Measurements from ENCODE around the gene RNF32. TPM values are rescaled to one million over a fixed set of nuclear protein-coding genes. Genes with fewer than 3 reads are reported as not detected.

The RNF32 gene
- total RNA-seq, 1 donor from 2014 or later = 1.6 TPM

DNA sequence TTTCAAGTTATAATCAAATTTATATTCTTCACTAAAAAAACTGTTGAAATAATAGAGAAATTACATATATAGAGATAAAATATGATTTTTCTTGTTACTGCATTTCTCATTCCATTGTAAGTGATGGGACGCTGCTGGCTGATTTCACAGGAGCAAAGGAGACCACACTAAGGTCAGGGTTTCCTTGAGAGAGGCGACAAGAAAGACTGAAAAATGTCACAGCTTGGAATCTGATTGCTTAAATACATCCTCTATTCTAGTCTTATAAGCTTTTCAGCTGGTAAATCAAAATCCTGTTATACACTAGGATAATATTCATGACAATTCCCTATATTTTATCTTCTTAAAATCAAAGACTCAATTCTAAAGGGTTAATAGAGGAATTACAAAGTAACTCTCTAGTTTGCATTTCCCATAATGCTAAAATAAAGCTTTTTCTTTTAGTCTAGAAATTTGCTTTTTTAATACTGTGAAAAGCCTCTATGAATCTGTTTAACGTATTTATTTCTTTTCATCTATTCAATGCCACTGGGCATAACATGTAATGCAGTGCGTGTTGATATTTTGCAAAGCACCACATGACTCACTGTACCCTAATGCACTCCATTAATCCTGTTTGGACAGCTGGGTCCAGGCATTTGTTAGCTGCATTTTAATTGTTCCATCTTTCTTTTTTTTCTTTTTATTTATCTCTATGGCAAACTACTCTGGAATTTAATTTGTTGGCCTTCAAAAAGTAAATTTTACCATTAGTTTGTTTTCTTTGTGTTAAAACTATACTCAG, 81.7 kb downstream of the RNF32 start:
- H3K4me1 ChIP-seq (ENCODE audit: insufficient read depth, low read length) = no peaks in the 10 kb centered on the region
- FAIRE-seq (no peak), DNase-seq (ENCODE audit: low read depth) (peak; percentile 29)
- H4K20me1 ChIP-seq (ENCODE audit: insufficient read depth, low read length) = no peaks in the 10 kb centered on the region
- no peak overlapping the region for H2AFZ ChIP-seq (ENCODE audit: low read depth, low read length)
- no peaks in the 10 kb centered on the region for H3K27me3 ChIP-seq (ENCODE audit: insufficient read depth, low read length)
- peaks cover 1% of the 10 kb centered on the region for H3K9me3 Mint-ChIP-seq (ENCODE audit: unreplicated experiment)
- H3K27ac Mint-ChIP-seq (ENCODE audit: unreplicated experiment) = no peak overlapping the region
- H3K9ac ChIP-seq (ENCODE audit: low read length) = no peak overlapping the region
- no peaks in the 10 kb centered on the region for H3K79me2 ChIP-seq (ENCODE audit: insufficient read depth, low read length)
- no peaks in the 10 kb centered on the region for H3K27me3 Mint-ChIP-seq (ENCODE audit: low read depth, unreplicated experiment)
- no peak overlapping the region for H3K4me3 ChIP-seq (ENCODE audit: insufficient read depth, low read depth, low read length)
- H3K36me3 ChIP-seq (ENCODE audit: insufficient read depth, low read length) = no peaks in the 10 kb centered on the region
- no peak overlapping the region for H3K27ac ChIP-seq (ENCODE audit: low read depth, low read length)
- no peak for TF ChIP-seq EZH2 (IDR thresholded peaks at IDR 0.05; ENCODE audit: insufficient read depth, low read length)
- TF ChIP-seq, protein P1, sequence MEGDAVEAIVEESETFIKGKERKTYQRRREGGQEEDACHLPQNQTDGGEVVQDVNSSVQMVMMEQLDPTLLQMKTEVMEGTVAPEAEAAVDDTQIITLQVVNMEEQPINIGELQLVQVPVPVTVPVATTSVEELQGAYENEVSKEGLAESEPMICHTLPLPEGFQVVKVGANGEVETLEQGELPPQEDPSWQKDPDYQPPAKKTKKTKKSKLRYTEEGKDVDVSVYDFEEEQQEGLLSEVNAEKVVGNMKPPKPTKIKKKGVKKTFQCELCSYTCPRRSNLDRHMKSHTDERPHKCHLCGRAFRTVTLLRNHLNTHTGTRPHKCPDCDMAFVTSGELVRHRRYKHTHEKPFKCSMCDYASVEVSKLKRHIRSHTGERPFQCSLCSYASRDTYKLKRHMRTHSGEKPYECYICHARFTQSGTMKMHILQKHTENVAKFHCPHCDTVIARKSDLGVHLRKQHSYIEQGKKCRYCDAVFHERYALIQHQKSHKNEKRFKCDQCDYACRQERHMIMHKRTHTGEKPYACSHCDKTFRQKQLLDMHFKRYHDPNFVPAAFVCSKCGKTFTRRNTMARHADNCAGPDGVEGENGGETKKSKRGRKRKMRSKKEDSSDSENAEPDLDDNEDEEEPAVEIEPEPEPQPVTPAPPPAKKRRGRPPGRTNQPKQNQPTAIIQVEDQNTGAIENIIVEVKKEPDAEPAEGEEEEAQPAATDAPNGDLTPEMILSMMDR (IDR thresholded peaks at IDR 0.05; ENCODE audit: insufficient read depth, low read depth, low read length) = no peak
- H3K4me1 Mint-ChIP-seq (ENCODE audit: low read depth, unreplicated experiment) = no peaks in the 10 kb centered on the region
- H3K9me3 ChIP-seq (ENCODE audit: insufficient read depth, low read depth, low read length) = no peaks in the 10 kb centered on the region
- H3K4me3 Mint-ChIP-seq (ENCODE audit: unreplicated experiment) = no peak overlapping the region
- no peaks in the 10 kb centered on the region for H3K36me3 Mint-ChIP-seq (ENCODE audit: low read depth, unreplicated experiment)
- peak overlapping the region; percentile 2 for H3K4me2 ChIP-seq (ENCODE audit: low read length)

DNA sequence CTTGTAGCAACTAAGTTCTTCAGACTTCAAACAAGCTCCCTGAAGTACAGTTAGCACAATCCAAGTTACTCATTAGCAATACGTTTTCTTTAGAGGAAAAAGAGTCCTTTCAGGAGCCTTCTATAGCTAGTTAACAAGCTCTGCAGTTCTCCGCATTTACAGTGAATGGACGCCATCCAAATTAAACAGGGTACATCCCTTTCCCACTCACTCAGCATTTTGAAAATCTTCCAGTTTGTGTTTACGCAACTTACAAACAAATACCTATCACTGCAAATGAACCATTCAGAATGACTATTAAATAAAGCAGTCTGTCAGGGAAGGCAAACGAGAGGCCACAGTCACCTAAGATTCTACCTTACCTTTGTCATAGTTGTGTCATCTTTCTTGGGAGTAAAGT, 84.5 kb downstream of the RNF32 start:
- H3K27ac ChIP-seq (ENCODE audit: low read depth, low read length) = no peak overlapping the region
- peak; percentile 66 for DNase-seq (ENCODE audit: low read depth)
- peak overlapping the region; percentile 4 for H3K4me2 ChIP-seq (ENCODE audit: low read length)
- Mint-ChIP-seq H3K27me3 (ENCODE audit: low read depth, unreplicated experiment) (no peaks in the 10 kb centered on the region), H3K4me3 (ENCODE audit: unreplicated experiment) (no peak overlapping the region), H3K4me1 (ENCODE audit: low read depth, unreplicated experiment) (no peaks in the 10 kb centered on the region), H3K27ac (ENCODE audit: unreplicated experiment) (no peak overlapping the region), H3K9me3 (ENCODE audit: unreplicated experiment) (no peaks in the 10 kb centered on the region), H3K36me3 (ENCODE audit: low read depth, unreplicated experiment) (no peaks in the 10 kb centered on the region)
- no peaks in the 10 kb centered on the region for H4K20me1 ChIP-seq (ENCODE audit: insufficient read depth, low read length)
- TF ChIP-seq EZH2 (IDR thresholded peaks at IDR 0.05; ENCODE audit: insufficient read depth, low read length) = no peak
- TF ChIP-seq, protein P1 (IDR thresholded peaks at IDR 0.05; ENCODE audit: insufficient read depth, low read depth, low read length) = no peak
- no peaks in the 10 kb centered on the region for H3K9me3 ChIP-seq (ENCODE audit: insufficient read depth, low read depth, low read length)
- H3K4me1 ChIP-seq (ENCODE audit: insufficient read depth, low read length) = no peaks in the 10 kb centered on the region
- no peak overlapping the region for H2AFZ ChIP-seq (ENCODE audit: low read depth, low read length)
- no peak overlapping the region for H3K9ac ChIP-seq (ENCODE audit: low read length)
- H3K4me3 ChIP-seq (ENCODE audit: insufficient read depth, low read depth, low read length) = no peak overlapping the region
- H3K79me2 ChIP-seq (ENCODE audit: insufficient read depth, low read length) = no peaks in the 10 kb centered on the region
- no peak for FAIRE-seq
- no peaks in the 10 kb centered on the region for H3K27me3 ChIP-seq (ENCODE audit: insufficient read depth, low read length)
- H3K36me3 ChIP-seq (ENCODE audit: insufficient read depth, low read length) = no peaks in the 10 kb centered on the region

DNA sequence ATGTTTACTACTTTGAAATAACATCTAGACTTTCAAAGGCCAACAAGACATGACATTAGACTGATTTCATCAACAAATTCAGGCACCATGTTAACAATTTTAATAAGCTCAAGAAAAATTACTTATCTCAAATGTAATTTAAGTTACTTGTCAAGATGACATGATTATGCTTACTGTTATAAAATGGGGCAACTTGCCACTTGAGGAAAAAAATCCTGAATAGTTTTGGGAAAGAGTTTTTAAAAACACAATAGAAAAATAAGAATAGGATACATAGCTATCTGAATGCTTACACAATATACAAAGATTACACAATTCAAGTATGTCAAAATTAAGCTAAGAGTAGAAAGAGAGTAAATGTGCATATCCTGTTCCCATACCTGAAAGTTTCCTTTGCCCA, 85.4 kb downstream of the RNF32 start:
- Mint-ChIP-seq H3K27me3 (ENCODE audit: low read depth, unreplicated experiment) (no peaks in the 10 kb centered on the region), H3K4me1 (ENCODE audit: low read depth, unreplicated experiment) (no peaks in the 10 kb centered on the region), H3K4me3 (ENCODE audit: unreplicated experiment) (no peak overlapping the region), H3K36me3 (ENCODE audit: low read depth, unreplicated experiment) (no peaks in the 10 kb centered on the region), H3K27ac (ENCODE audit: unreplicated experiment) (no peak overlapping the region), H3K9me3 (ENCODE audit: unreplicated experiment) (no peaks in the 10 kb centered on the region)
- Histone ChIP-seq H3K9ac (ENCODE audit: low read length) (no peak overlapping the region), H3K4me3 (ENCODE audit: insufficient read depth, low read depth, low read length) (no peak overlapping the region), H3K4me2 (ENCODE audit: low read length) (no peak overlapping the region), H3K79me2 (ENCODE audit: insufficient read depth, low read length) (no peaks in the 10 kb centered on the region), H3K9me3 (ENCODE audit: insufficient read depth, low read depth, low read length) (no peaks in the 10 kb centered on the region), H3K27ac (ENCODE audit: low read depth, low read length) (no peak overlapping the region), H4K20me1 (ENCODE audit: insufficient read depth, low read length) (no peaks in the 10 kb centered on the region), H3K27me3 (ENCODE audit: insufficient read depth, low read length) (no peaks in the 10 kb centered on the region), H3K4me1 (ENCODE audit: insufficient read depth, low read length) (no peaks in the 10 kb centered on the region), H3K36me3 (ENCODE audit: insufficient read depth, low read length) (no peaks in the 10 kb centered on the region), H2AFZ (ENCODE audit: low read depth, low read length) (no peak overlapping the region)
- TF ChIP-seq EZH2 (IDR thresholded peaks at IDR 0.05; ENCODE audit: insufficient read depth, low read length) = no peak
- TF ChIP-seq, protein P1 (IDR thresholded peaks at IDR 0.05; ENCODE audit: insufficient read depth, low read depth, low read length) = no peak
- FAIRE-seq = no peak
- no peak for DNase-seq (ENCODE audit: low read depth)
